K562 (cell line): ENCODE data around the gene TRAF7. TPM values are rescaled to one million over a fixed set of nuclear protein-coding genes. Genes with fewer than 3 reads are reported as not detected.
"Not testable (repeated sequence)": the region's sequence is repeated elsewhere in the genome, so short reads cannot be mapped to it uniquely, and the experiment has no call there.

Experiments used
- ATAC-seq: fragments of 200-7000 bp; cut with Tn5 transposase; 3 replicates; pipeline ENCODE4 v1.9.1; 2020; ENCODE audit warnings: moderate library complexity
- BruUV-seq: library from RNA; stranded (reverse); fragments of 400-500 nt; replicated peaks from 2 replicates; lab custom pipeline; 2021; lab: Mats Ljungman, UMichigan
- CTCF ChIA-PET: fragments of 300-600 bp; formaldehyde crosslinking; extraction: SDS; loops from one replicate; lab custom pipeline; 2021; ENCODE audit warnings: low intra/inter-chr PET ratio; lab: Yijun Ruan, JAX
- POLR2A ChIA-PET: fragments of 300-600, 350-650 bp; sonication (Branson Sonifier 250); formaldehyde crosslinking; extraction: SDS; loops from one replicate; lab custom pipeline; 2021; ENCODE audit warnings: antibody characterized with exemption, inconsistent platforms; lab: Yijun Ruan, JAX
- DNase-seq, 4 experiments: peaks; one replicate each; pipeline versions ENCODE4 v3.0.0 to v3.0.0-alpha.2; 2011 to 2018; ENCODE audit warnings: low spot score in 3 of 4, mixed read lengths in 3 of 4; ENCODE audit errors: extremely low read depth in 1 of 4
- FAIRE-seq: peaks from 2 replicates; lab custom pipeline; 2011; peaks lifted over from hg19 to GRCh38; lab: Jason Lieb, UNC
- H2AFZ ChIP-seq: 2 replicates; pipeline ENCODE4 v1.6.0; 2011; ENCODE audit warnings: low read depth, low read length, control low read depth, inconsistent platforms
- H3K27ac ChIP-seq: fragments of 200-600 bp; 3 replicates; pipeline ENCODE4 v1.8.0; 2011; ENCODE audit warnings: low read depth, mild to moderate bottlenecking, control low read depth, inconsistent platforms, low read length, moderate library complexity, mixed read lengths; ENCODE audit errors: extremely low read depth
- H3K27me3 ChIP-seq, 2 experiments: fragments of 300-600 bp in 1 of 2; 2 replicates in 1 of 2; 3 replicates in 1 of 2; pipeline versions ENCODE4 v1.6.0 to v1.8.0; 2011; ENCODE audit warnings: inconsistent platforms in 2 of 2, low read length in 2 of 2, mild to moderate bottlenecking in 1 of 2, mixed read lengths in 1 of 2, moderate library complexity in 1 of 2; ENCODE audit not compliant: control insufficient read depth in 2 of 2, insufficient read depth in 2 of 2
- H3K36me3 ChIP-seq: fragments of 300-600 bp; 3 replicates; pipeline ENCODE4 v1.8.0; 2011; ENCODE audit warnings: mild to moderate bottlenecking, low read length, inconsistent platforms; ENCODE audit not compliant: control insufficient read depth, insufficient read depth
- H3K4me1 ChIP-seq, 2 experiments: fragments of 200-600 bp in 1 of 2; replicated peaks in 1 of 2; 2 replicates in 1 of 2; 3 replicates in 1 of 2; pipeline versions ENCODE4 v1.5.1 to v1.8.0; 2011; ENCODE audit warnings: inconsistent platforms in 2 of 2, low read length in 2 of 2, mild to moderate bottlenecking in 1 of 2, mixed read lengths in 1 of 2, moderate library complexity in 1 of 2; ENCODE audit not compliant: control insufficient read depth in 2 of 2, insufficient read depth in 2 of 2
- H3K4me2 ChIP-seq: 2 replicates; pipeline ENCODE4 v1.6.1; 2011; ENCODE audit warnings: low read length, control low read depth, inconsistent platforms, mixed read lengths; ENCODE audit not compliant: insufficient read depth
- H3K4me3 ChIP-seq: fragments of 200-600 bp; sonication (generic), shearing (Covaris generic); 2 replicates; pipeline ENCODE4 v1.5.1; 2016; ENCODE audit warnings: control low read depth, inconsistent platforms
- H3K79me2 ChIP-seq: fragments of 200-600 bp; 3 replicates; pipeline ENCODE4 v1.8.0; 2011; ENCODE audit warnings: low read length, inconsistent platforms; ENCODE audit not compliant: control insufficient read depth, insufficient read depth
- H3K9ac ChIP-seq, 2 experiments: 2 replicates each; pipeline versions ENCODE4 v1.6.0 to v1.6.1; 2011; ENCODE audit warnings: low read depth in 2 of 2, low read length in 2 of 2, control low read depth in 1 of 2, inconsistent platforms in 1 of 2, mild to moderate bottlenecking in 1 of 2, mixed read lengths in 1 of 2; ENCODE audit not compliant: insufficient read depth in 1 of 2
- H3K9me1 ChIP-seq: one replicate; pipeline ENCODE4 v1.6.0; 2011; ENCODE audit warnings: inconsistent platforms, mild to moderate bottlenecking, low read length, moderate library complexity; ENCODE audit not compliant: control insufficient read depth, insufficient read depth
- H3K9me3 ChIP-seq: replicated peaks from 2 replicates; pipeline ENCODE4 v1.5.1; 2011; ENCODE audit warnings: low read depth, low read length, inconsistent platforms; ENCODE audit not compliant: control insufficient read depth, insufficient read depth
- H4K20me1 ChIP-seq: replicated peaks from 2 replicates; pipeline ENCODE4 v1.6.1; 2011; ENCODE audit warnings: low read length, inconsistent platforms, mixed read lengths; ENCODE audit not compliant: control insufficient read depth, insufficient read depth
- BCOR ChIP-seq: fragments of 450-650 bp; IDR thresholded peaks from 2 replicates; pipeline ENCODE4 v1.6.1; 2016
- ESRRA ChIP-seq: fragments of 450-650 bp; IDR thresholded peaks from 2 replicates; pipeline ENCODE4 v1.6.1; 2014; ENCODE audit warnings: low read depth, mild to moderate bottlenecking, moderate library complexity, borderline replicate concordance
- KDM1A ChIP-seq, 2 experiments: fragments of 450-650 bp; IDR thresholded peaks; 2 replicates each; pipeline ENCODE4 v1.6.1; 2016; ENCODE audit warnings: mild to moderate bottlenecking in 2 of 2
- MAZ ChIP-seq, 2 experiments: fragments of 450-650 bp in 1 of 2; sonication (generic) in 1 of 2; formaldehyde crosslinking; IDR thresholded peaks in 1 of 2; conservative IDR thresholded peaks in 1 of 2; 2 replicates each; pipeline versions ENCODE4 v1.4.0 to v1.5.0; 2020; ENCODE audit warnings: mild to moderate bottlenecking in 1 of 2, missing genetic modification reagents in 1 of 2
- SP1 ChIP-seq: sonication (generic); formaldehyde crosslinking; IDR thresholded peaks from 2 replicates; pipeline ENCODE4 v1.8.1; 2022; ENCODE audit warnings: mild to moderate bottlenecking, missing genetic modification reagents
- WGBS: fragments of 100-300 bp; shearing (Covaris generic); methylation state at CpG from one replicate; pipeline ENCODE4 v1.1.6; 2016; ENCODE audit warnings: low coverage, mixed read lengths; ENCODE audit not compliant: insufficient coverage; ENCODE audit errors: missing lambda C conversion rate; 5-methylcytosine and 5-hydroxymethylcytosine counted together
- in situ Hi-C: fragments of 300-500 bp; cut with MboI; formaldehyde crosslinking; loops from 4 replicates; pipeline ENCODE4 v1.15.0; 2018; ENCODE audit warnings: inconsistent platforms, mixed read lengths
- intact Hi-C: fragments of 100-400 bp; cut with micrococcal nuclease; formaldehyde crosslinking; loops from 2 replicates; pipeline ENCODE4 v1.14.2; 2022
- polyA plus RNA-seq, 8 experiments: library from polyadenylated mRNA; depleted of rRNA in 4 of 8; stranded (reverse) in 5 of 8; unstranded in 3 of 8; fragments of >200 nt; fragmentation: Nextera tagmentation in 2 of 8; fragmentation: Illumina TruSeq in 1 of 8; extraction: Ambion mirVana in 2 of 8; extraction: Trizol in 1 of 8; gene quantifications; 2 replicates each; pipeline versions ENCODE4 v1.2.1 to v1.2.3, GENCODE V29; 2011 to 2014; ENCODE audit warnings: inconsistent platforms in 1 of 8, missing spikeins in 1 of 8
- total RNA-seq, 7 experiments: library from RNA; depleted of rRNA in 6 of 7; stranded (reverse); fragments of >200 nt in 6 of 7; fragmentation: Illumina TruSeq in 2 of 7; extraction: Trizol in 2 of 7; gene quantifications; 2 replicates each; pipeline versions ENCODE4 v1.2.1 to v1.2.3, GENCODE V29; 2011 to 2021; ENCODE audit warnings: low replicate concordance in 1 of 7

TRAF7 gene
- total and polyA plus RNA-seq, 9 of the 15 experiments (the other 6 are each of a cell fraction or from before 2014, with no cell fraction given), result 1.1 to 113 (median 41.6) TPM

DNA sequence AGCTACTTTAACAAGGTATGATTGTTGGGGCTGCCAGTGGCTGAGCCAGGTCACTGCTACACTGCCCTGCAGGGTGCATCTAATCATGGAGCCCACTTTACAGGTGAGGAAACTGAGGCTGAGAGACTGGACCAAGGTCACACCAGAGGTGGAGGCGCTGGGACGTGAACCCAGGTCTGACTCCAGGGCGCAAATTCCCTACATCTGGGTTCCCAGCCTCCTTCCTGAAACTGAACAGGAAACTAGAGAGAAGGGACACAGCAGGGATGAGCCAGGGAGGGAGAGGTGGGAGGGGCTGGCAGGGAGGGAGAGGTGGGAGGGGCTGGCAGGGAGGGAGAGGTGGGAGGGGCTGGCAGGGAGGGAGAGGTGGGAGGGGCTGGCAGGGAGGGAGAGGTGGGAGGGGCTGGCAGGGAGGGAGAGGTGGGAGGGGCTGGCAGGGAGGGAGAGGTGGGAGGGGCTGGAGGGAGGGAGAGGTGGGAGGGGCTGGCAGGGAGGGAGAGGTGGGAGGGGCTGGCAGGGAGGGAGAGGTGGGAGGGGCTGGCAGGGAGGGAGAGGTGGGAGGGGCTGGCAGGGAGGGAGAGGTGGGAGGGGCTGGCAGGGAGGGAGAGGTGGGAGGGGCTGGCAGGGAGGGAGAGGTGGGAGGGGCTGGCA, 27.8 kb upstream of the TRAF7 start:
- CTCF ChIA-PET, H3K4me3 ChIP-seq: not testable (repeated sequence)
- 0 out of 4 replicates have a peak, but pooled peaks of 1 of the 2 experiments have one; percentile 13 for TF ChIP-seq MAZ (CRISPR knock-in tag; conservative IDR thresholded peaks at IDR 0.05 in 1 of 2, IDR thresholded peaks at IDR 0.05 in 1 of 2)
- TF ChIP-seq KDM1A (IDR thresholded peaks at IDR 0.05), result peak in 1 of 2 experiments; percentile 65; a peak in 1 of 4 replicates
- TF ChIP-seq ESRRA, result peak; percentile 70
- TF ChIP-seq BCOR, result peak; percentile 70
- TF ChIP-seq SP1 (CRISPR knock-in tag), result 0 out of 2 replicates have a peak, but pooled peaks have one; percentile 13
- TF ChIP-seq, all 486 proteins: peak for 5; not testable (repeated sequence) for 481
- intact Hi-C loops, H2AFZ ChIP-seq, H3K9me1 ChIP-seq, POLR2A ChIA-PET, BruUV-seq, in situ Hi-C loops, H4K20me1 ChIP-seq, H3K36me3 ChIP-seq, H3K27ac ChIP-seq, H3K9me3 ChIP-seq, H3K27me3 ChIP-seq, H3K9ac ChIP-seq: not testable (repeated sequence)
- WGBS, result 10% methylated on average over 3 of the region's 3 CpGs
- peaks cover 0 to 49% of the 10 kb centered on the region in 2 experiments; a peak in 4 of 5 replicates for H3K4me1 ChIP-seq
- ATAC-seq (peak; percentile 25), FAIRE-seq (peak; percentile 59), DNase-seq (peak in 1 of 4 experiments; percentile 32)
- peaks cover 15% of the 10 kb centered on the region for H3K79me2 ChIP-seq
- H3K4me2 ChIP-seq, result 0 out of 2 replicates have a peak overlapping the region, but pooled peaks have one; percentile 21

DNA sequence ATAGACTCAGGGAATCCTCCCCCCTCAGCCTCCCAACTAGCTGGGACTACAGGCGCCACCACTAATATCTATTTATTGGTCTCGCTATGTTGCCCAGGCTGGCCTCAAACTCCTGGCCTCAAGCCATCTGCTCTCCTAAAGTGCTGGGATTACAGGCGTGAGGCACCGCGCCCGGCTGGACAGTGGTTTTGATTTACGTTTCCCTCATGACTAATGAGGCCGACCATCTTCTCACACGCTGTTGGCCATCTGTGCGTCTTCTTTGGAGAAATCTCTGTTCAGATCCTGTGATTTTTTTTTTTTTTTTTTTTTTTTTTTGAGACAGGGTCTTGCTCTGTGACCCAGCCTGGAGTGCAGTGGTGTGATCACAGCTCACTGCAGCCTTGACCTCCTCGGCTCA, 26.3 kb upstream of the TRAF7 start:
- H3K9ac ChIP-seq, H3K9me1 ChIP-seq, H3K27me3 ChIP-seq, in situ Hi-C loops, H3K27ac ChIP-seq, H3K9me3 ChIP-seq, intact Hi-C loops, H3K4me3 ChIP-seq, CTCF ChIA-PET, H4K20me1 ChIP-seq, BruUV-seq, H2AFZ ChIP-seq, DNase-seq, H3K36me3 ChIP-seq, POLR2A ChIA-PET, H3K4me2 ChIP-seq: not testable (repeated sequence)
- peaks cover 15% of the 10 kb centered on the region for H3K79me2 ChIP-seq
- ATAC-seq (peak; percentile 9), FAIRE-seq (peak; percentile 62)
- WGBS, result 12% methylated on average over 4 of the region's 11 CpGs
- H3K4me1 ChIP-seq, result peaks cover 0 to 48% of the 10 kb centered on the region in 2 experiments; a peak in 4 of 5 replicates

DNA sequence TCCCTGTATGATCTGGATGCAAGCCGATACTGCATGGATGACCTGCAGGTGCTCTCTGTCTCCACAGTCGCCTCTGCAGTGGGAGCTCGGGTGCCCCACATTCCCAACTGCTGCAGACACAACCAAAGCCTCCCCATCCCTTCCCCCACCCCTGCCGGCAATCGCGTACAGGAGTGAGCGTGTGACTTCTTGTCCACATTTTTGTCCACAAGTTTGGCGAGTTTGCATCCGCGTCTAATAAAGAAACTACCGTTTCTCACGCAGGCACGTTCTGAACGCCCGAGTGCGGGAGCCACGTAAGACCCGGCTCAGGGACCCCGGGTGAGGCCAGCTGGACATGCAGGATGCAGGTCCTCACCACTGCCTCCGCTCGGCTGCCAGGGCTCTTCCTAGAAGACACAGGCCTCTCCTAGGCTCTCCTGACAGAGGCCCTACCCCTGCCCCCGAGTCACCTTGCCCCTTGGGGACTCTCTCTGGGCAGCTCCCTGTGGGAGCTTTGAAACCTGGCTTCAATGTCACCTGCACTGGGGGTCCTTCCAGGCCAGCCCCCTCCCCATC, 25.6 kb upstream of the TRAF7 start:
- peaks cover 15% of the 10 kb centered on the region for H3K79me2 ChIP-seq
- H3K27ac ChIP-seq, BruUV-seq, in situ Hi-C loops, H3K27me3 ChIP-seq, intact Hi-C loops, H3K9me1 ChIP-seq, FAIRE-seq, H2AFZ ChIP-seq, H3K36me3 ChIP-seq, H3K9me3 ChIP-seq, H4K20me1 ChIP-seq, CTCF ChIA-PET, POLR2A ChIA-PET, ATAC-seq, H3K9ac ChIP-seq, H3K4me3 ChIP-seq, DNase-seq, H3K4me2 ChIP-seq: not testable (repeated sequence)
- peaks cover 0 to 41% of the 10 kb centered on the region in 2 experiments; a peak in 4 of 5 replicates for H3K4me1 ChIP-seq
- 77% methylated on average over 18 of the region's 22 CpGs for WGBS
